GM12878 (cell line): ENCODE results near the gene IER3.

ENCODE experiments used
- ATF3 ChIP-seq: IDR thresholded peaks from 2 replicates; pipeline ENCODE4 v1.6.1; 2011; ENCODE audit warnings: low read depth, mild to moderate bottlenecking, low read length, moderate library complexity, borderline replicate concordance; ENCODE audit errors: extremely low read depth
- BHLHE40 ChIP-seq, 2 experiments: fragments of 450-650 bp in 1 of 2; IDR thresholded peaks; 2 replicates each; pipeline ENCODE4 v1.6.1; 2011 to 2017; ENCODE audit warnings: low read depth in 2 of 2, borderline replicate concordance in 1 of 2, improper control_type of control experiment in 1 of 2, low read length in 1 of 2, mild to moderate bottlenecking in 1 of 2
- CEBPZ ChIP-seq: fragments of 150-350 bp; IDR thresholded peaks from 2 replicates; pipeline ENCODE4 v1.6.1; 2016; ENCODE audit warnings: low read depth, low read length
- EP300 ChIP-seq, 2 experiments: fragments of 150-350 bp in 1 of 2; IDR thresholded peaks; 2 replicates each; pipeline ENCODE4 v1.6.1; 2011 to 2012; ENCODE audit warnings: low read depth in 2 of 2, low read length in 2 of 2, borderline replicate concordance in 1 of 2, improper control_type of control experiment in 1 of 2, inconsistent platforms in 1 of 2; ENCODE audit not compliant: control insufficient read depth in 1 of 2
- EZH2 ChIP-seq: IDR thresholded peaks from 2 replicates; pipeline ENCODE4 v1.6.1; 2012; ENCODE audit warnings: low read depth, mild to moderate bottlenecking, control low read depth, inconsistent platforms, low read length, borderline replicate concordance; ENCODE audit not compliant: control insufficient read depth
- NRF1 ChIP-seq: conservative IDR thresholded peaks from 2 replicates; pipeline ENCODE4 v1.6.1; 2011; ENCODE audit warnings: mild to moderate bottlenecking, low read depth, low read length, improper control_type of control experiment
- POLR2A ChIP-seq: IDR thresholded peaks from 2 replicates; pipeline ENCODE4 v1.6.1; 2011; ENCODE audit warnings: low read depth, mild to moderate bottlenecking, low read length
- POLR2AphosphoS5 ChIP-seq: IDR thresholded peaks from 2 replicates; pipeline ENCODE4 v1.6.1; 2011; ENCODE audit warnings: mild to moderate bottlenecking, low read length, inconsistent platforms
- ZNF207 ChIP-seq: fragments of 450-650 bp; IDR thresholded peaks from 2 replicates; pipeline ENCODE4 v1.6.1; 2014; ENCODE audit warnings: antibody characterized with exemption, mild to moderate bottlenecking, borderline replicate concordance
- TF ChIP-seq, protein P1 (sequence below), 3 experiments: IDR thresholded peaks in 2 of 3; conservative IDR thresholded peaks in 1 of 3; 2 replicates each; pipeline ENCODE4 v1.5.1; 2011; ENCODE audit warnings: low read depth in 3 of 3, low read length in 3 of 3, mild to moderate bottlenecking in 3 of 3, control low read depth in 2 of 3, moderate library complexity in 2 of 3, inconsistent platforms in 1 of 3, mixed read lengths in 1 of 3; ENCODE audit not compliant: control insufficient read depth in 2 of 3, insufficient read depth in 1 of 3; ENCODE audit errors: extremely low read depth in 1 of 3
- TF ChIP-seq, protein P2 (sequence below): fragments of 450-650 bp; IDR thresholded peaks from 2 replicates; pipeline ENCODE4 v1.6.1; 2017; ENCODE audit warnings: mild to moderate bottlenecking

DNA sequence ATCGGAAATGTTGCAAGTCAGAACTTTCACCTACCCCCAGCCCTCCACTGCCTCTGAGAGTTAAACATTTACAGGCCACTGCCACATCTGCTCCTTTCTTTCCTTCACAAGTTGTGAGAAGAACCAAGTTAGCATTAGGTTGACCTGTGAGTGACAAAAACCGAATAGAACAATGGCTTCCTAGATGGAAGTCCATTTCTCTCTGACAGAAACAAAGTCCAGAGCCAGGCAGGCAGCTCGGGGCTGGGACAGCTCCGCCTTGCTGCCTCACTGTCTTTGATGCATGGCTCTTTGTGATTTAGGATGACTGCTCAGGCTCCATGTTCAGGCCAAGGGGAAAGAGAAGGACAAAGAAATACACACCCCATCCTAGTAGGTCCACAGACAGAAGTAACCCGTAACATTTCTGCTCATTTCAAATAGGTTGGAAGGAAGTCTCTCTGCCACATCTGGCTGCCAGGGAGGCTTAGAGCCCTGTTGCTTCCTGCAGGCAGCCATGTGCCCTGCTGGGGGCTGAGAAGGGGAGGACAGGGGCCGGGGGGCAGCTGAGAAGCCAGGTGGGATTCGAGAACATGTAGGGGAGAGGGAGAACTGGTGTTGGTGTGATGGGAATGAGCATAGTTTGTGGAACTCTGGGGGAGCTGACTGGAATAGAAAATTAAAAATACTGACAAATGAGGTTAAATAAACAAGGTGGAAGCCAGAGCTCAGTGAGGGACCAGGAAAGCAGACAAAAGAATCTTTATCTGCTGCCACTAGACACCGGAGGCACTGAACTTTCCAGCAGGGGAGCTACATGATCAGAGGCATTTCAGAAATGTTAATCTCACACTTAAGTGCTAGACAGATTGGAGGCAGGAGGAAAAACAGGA, 19.5 kb upstream of the IER3 start:
- no peak for TF ChIP-seq ATF3
- TF ChIP-seq, protein P1, sequence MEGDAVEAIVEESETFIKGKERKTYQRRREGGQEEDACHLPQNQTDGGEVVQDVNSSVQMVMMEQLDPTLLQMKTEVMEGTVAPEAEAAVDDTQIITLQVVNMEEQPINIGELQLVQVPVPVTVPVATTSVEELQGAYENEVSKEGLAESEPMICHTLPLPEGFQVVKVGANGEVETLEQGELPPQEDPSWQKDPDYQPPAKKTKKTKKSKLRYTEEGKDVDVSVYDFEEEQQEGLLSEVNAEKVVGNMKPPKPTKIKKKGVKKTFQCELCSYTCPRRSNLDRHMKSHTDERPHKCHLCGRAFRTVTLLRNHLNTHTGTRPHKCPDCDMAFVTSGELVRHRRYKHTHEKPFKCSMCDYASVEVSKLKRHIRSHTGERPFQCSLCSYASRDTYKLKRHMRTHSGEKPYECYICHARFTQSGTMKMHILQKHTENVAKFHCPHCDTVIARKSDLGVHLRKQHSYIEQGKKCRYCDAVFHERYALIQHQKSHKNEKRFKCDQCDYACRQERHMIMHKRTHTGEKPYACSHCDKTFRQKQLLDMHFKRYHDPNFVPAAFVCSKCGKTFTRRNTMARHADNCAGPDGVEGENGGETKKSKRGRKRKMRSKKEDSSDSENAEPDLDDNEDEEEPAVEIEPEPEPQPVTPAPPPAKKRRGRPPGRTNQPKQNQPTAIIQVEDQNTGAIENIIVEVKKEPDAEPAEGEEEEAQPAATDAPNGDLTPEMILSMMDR (IDR thresholded peaks at IDR 0.05 in 2 of 3, conservative IDR thresholded peaks at IDR 0.05 in 1 of 3; ENCODE audit: control insufficient read depth in 2 of 3, extremely low read depth in 1 of 3, insufficient read depth in 1 of 3, low read depth in 3 of 3, low read length in 3 of 3) = no peak
- TF ChIP-seq, protein P2, sequence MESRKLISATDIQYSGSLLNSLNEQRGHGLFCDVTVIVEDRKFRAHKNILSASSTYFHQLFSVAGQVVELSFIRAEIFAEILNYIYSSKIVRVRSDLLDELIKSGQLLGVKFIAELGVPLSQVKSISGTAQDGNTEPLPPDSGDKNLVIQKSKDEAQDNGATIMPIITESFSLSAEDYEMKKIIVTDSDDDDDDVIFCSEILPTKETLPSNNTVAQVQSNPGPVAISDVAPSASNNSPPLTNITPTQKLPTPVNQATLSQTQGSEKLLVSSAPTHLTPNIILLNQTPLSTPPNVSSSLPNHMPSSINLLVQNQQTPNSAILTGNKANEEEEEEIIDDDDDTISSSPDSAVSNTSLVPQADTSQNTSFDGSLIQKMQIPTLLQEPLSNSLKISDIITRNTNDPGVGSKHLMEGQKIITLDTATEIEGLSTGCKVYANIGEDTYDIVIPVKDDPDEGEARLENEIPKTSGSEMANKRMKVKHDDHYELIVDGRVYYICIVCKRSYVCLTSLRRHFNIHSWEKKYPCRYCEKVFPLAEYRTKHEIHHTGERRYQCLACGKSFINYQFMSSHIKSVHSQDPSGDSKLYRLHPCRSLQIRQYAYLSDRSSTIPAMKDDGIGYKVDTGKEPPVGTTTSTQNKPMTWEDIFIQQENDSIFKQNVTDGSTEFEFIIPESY = no peak
- no peak for TF ChIP-seq ZNF207
- TF ChIP-seq BHLHE40 (IDR thresholded peaks at IDR 0.05; ENCODE audit: borderline replicate concordance in 1 of 2, low read depth in 2 of 2, low read length in 1 of 2) = peak; percentile 25 to 45; a peak in 1 of 4 replicates
- no peak for TF ChIP-seq EZH2
- TF ChIP-seq CEBPZ = no peak
- no peak for TF ChIP-seq POLR2AphosphoS5
- TF ChIP-seq EP300 (IDR thresholded peaks at IDR 0.05; ENCODE audit: borderline replicate concordance in 1 of 2, control insufficient read depth in 1 of 2, low read depth in 2 of 2, low read length in 2 of 2) = peak in 1 of 2 experiments; percentile 30; a peak in 1 of 4 replicates
- no peak for TF ChIP-seq NRF1
- TF ChIP-seq POLR2A = no peak
